HEK293T (cell line): Measurements from ENCODE around the gene TAPBP.

Experiments
- BHLHE40 ChIP-seq: fragments of 450-650 bp; IDR thresholded peaks from 2 replicates; pipeline ENCODE4 v1.6.1; 2016; ENCODE audit warnings: mild to moderate bottlenecking, moderate library complexity, borderline replicate concordance
- ELF4 ChIP-seq: fragments of 450-650 bp; IDR thresholded peaks from 2 replicates; pipeline ENCODE4 v1.6.1; 2017; ENCODE audit warnings: antibody characterized with exemption
- FOXA1 ChIP-seq: fragments of 450-650 bp; IDR thresholded peaks from 2 replicates; pipeline ENCODE4 v1.6.1; 2016; ENCODE audit warnings: mild to moderate bottlenecking
- FOXM1 ChIP-seq: fragments of 450-650 bp; IDR thresholded peaks from 2 replicates; pipeline ENCODE4 v1.6.1; 2017; ENCODE audit warnings: mild to moderate bottlenecking, borderline replicate concordance
- SP1 ChIP-seq: fragments of 450-650 bp; IDR thresholded peaks from 2 replicates; pipeline ENCODE4 v1.6.1; 2017
- SUZ12 ChIP-seq: fragments of 450-650 bp; IDR thresholded peaks from 2 replicates; pipeline ENCODE4 v1.6.1; 2016; ENCODE audit warnings: mild to moderate bottlenecking
- TARDBP ChIP-seq: fragments of 450-650 bp; IDR thresholded peaks from 2 replicates; pipeline ENCODE4 v1.6.1; 2016
- ZNF384 ChIP-seq: fragments of 450-650 bp; IDR thresholded peaks from 2 replicates; pipeline ENCODE4 v1.6.1; 2016
- TF ChIP-seq, protein P1 (sequence below): fragments of 450-650 bp; IDR thresholded peaks from 2 replicates; pipeline ENCODE4 v1.6.1; 2016

- TF ChIP-seq SP1 (no peak), FOXM1 (no peak), ELF4 (no peak), FOXA1 (no peak), BHLHE40 (no peak), TARDBP (no peak), SUZ12 (no peak), ZNF384 (no peak)
- TF ChIP-seq, protein P1, sequence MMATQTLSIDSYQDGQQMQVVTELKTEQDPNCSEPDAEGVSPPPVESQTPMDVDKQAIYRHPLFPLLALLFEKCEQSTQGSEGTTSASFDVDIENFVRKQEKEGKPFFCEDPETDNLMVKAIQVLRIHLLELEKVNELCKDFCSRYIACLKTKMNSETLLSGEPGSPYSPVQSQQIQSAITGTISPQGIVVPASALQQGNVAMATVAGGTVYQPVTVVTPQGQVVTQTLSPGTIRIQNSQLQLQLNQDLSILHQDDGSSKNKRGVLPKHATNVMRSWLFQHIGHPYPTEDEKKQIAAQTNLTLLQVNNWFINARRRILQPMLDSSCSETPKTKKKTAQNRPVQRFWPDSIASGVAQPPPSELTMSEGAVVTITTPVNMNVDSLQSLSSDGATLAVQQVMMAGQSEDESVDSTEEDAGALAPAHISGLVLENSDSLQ: no peak
Measured at GRCh38 chr6:33329058-33329457, 15.2 kb upstream of the TAPBP start.
